CD1c-positive myeloid dendritic cell (primary cell): ENCODE measurements around the gene PRDM12.
"Not testable (repeated sequence)": the region's sequence is repeated elsewhere in the genome, so short reads cannot be mapped to it uniquely, and the experiment has no call there.

Source experiments
- DNase-seq: peaks from one replicate; pipeline ENCODE4 v3.0.0-alpha.2; 2016; ENCODE audit errors: extremely low spot score

Gene PRDM12

GRCh38 chr9:130663977-130664250 is 480 bp upstream of the PRDM12 start:
- no peak for DNase-seq

- DNase-seq: no peak
Observed at GRCh38 chr9:130665029-130665430, 636 bp downstream of the PRDM12 start.

- DNase-seq: no peak
Observed at GRCh38 chr9:130665431-130666392, 1.3 kb downstream of the PRDM12 start.

GRCh38 chr9:130666393-130667119 is 2.2 kb downstream of the PRDM12 start:
- no peak for DNase-seq

GRCh38 chr9:130667120-130667435 is 2.7 kb downstream of the PRDM12 start:
- no peak for DNase-seq

GRCh38 chr9:130668196-130668595 is 3.8 kb downstream of the PRDM12 start:
- no peak for DNase-seq

- no peak for DNase-seq
Observed at GRCh38 chr9:130668659-130669058, 4.3 kb downstream of the PRDM12 start.

- no peak for DNase-seq
Observed at GRCh38 chr9:130669965-130670364, 5.6 kb downstream of the PRDM12 start.

- DNase-seq: no peak
Observed at GRCh38 chr9:130670644-130671043, 6.2 kb downstream of the PRDM12 start.

GRCh38 chr9:130672466-130672865 is 8.1 kb downstream of the PRDM12 start:
- no peak for DNase-seq

- no peak for DNase-seq
Observed at GRCh38 chr9:130672933-130673615, 8.7 kb downstream of the PRDM12 start.

- no peak for DNase-seq
Observed at GRCh38 chr9:130675396-130675795, 11.0 kb downstream of the PRDM12 start.

GRCh38 chr9:130677252-130677651 is 12.9 kb downstream of the PRDM12 start:
- no peak for DNase-seq

- peak; percentile 91 for DNase-seq
Observed at GRCh38 chr9:130680836-130681768, 16.7 kb downstream of the PRDM12 start.

- DNase-seq: no peak
Observed at GRCh38 chr9:130681769-130682420, 17.5 kb downstream of the PRDM12 start.

GRCh38 chr9:130682421-130683121 is 18.2 kb downstream of the PRDM12 start:
- DNase-seq: peak; percentile 88

GRCh38 chr9:130685104-130685503 is 20.7 kb downstream of the PRDM12 start:
- DNase-seq: no peak

- not testable (repeated sequence) for DNase-seq
Observed at GRCh38 chr9:130685945-130686344, 21.6 kb downstream of the PRDM12 start.

GRCh38 chr9:130687615-130688014 is 23.2 kb downstream of the PRDM12 start:
- DNase-seq: no peak

GRCh38 chr9:130688072-130688471 is 23.7 kb downstream of the PRDM12 start:
- no peak for DNase-seq
